AG04450 (cell line): ENCODE measurements around the gene FAM163A. TPM values are rescaled to one million over a fixed set of nuclear protein-coding genes. Genes with fewer than 3 reads are reported as not detected.

ENCODE experiments used
- CTCF ChIA-PET: fragments of 300-600, 350-600 bp; formaldehyde crosslinking; extraction: SDS; loops from one replicate; lab custom pipeline; 2022; ENCODE audit warnings: antibody characterized with exemption, inconsistent platforms; lab: Charles Lee
- POLR2A ChIA-PET: fragments of 350-600 bp; formaldehyde crosslinking; extraction: SDS; loops from one replicate; lab custom pipeline; 2021; ENCODE audit warnings: antibody characterized with exemption, inconsistent platforms; lab: Yijun Ruan, JAX
- DNase-seq: peaks from one replicate; pipeline ENCODE4 v3.0.0-alpha.2; 2011; ENCODE audit warnings: low read depth, low spot score
- H3K27ac ChIP-seq: one replicate; pipeline ENCODE4 v1.5.1; 2012; ENCODE audit warnings: low read depth, low read length, control low read depth
- H3K27me3 ChIP-seq: one replicate; pipeline ENCODE4 v1.6.0; 2012; ENCODE audit warnings: low read length; ENCODE audit not compliant: control insufficient read depth, insufficient read depth
- H3K4me3 ChIP-seq: 2 replicates; pipeline ENCODE4 v1.5.1; 2011; ENCODE audit warnings: mild to moderate bottlenecking, low read depth, low read length, control low read depth
- H3K9me3 ChIP-seq: 2 replicates; pipeline ENCODE4 v1.5.1; 2012; ENCODE audit warnings: low read length; ENCODE audit not compliant: control insufficient read depth, insufficient read depth
- CTCF ChIP-seq: IDR thresholded peaks from 2 replicates; pipeline ENCODE4 v1.5.1; 2011; ENCODE audit warnings: low read depth, low read length, control low read depth, inconsistent platforms
- polyA plus RNA-seq: library from polyadenylated mRNA; depleted of rRNA; stranded (reverse); fragments of >200 nt; gene quantifications from 2 replicates; pipeline ENCODE4 v1.2.3, GENCODE V29; 2011; rRNA removed

The FAM163A gene
- polyA plus RNA-seq, 1 experiment = not detected

- no peak overlapping the region for H3K27ac ChIP-seq
- ChIA-PET POLR2A (no interaction called here), CTCF (interaction anchor here (0.9 to 4.0 kb wide), 7 partner anchors 17 to 617 kb away, joined by 3 to 42 read pairs (median 4); partner anchors contain the start of gene TOR1AIP1)
- H3K9me3 ChIP-seq = no peaks in the 10 kb centered on the region
- H3K27me3 ChIP-seq = no peaks in the 10 kb centered on the region
- TF ChIP-seq CTCF = no peak
- DNase-seq = no peak
- H3K4me3 ChIP-seq = no peak overlapping the region
These were observed 122.3 kb downstream of the FAM163A start for GRCh38 chr1:179865377-179865776.

Other genes starting within 250 kb of the FAM163A start
- gene NPHS2, start 167.3 kb upstream of the FAM163A start, polyA plus RNA-seq = not detected in 2 replicates
- not detected in 2 replicates for gene TDRD5, start 151.5 kb upstream of the FAM163A start, polyA plus RNA-seq
- gene TOR1AIP2, start 134.5 kb downstream of the FAM163A start, polyA plus RNA-seq = 40.5 and 48.4 TPM in 2 replicates
- 33.9 and 44.9 TPM in 2 replicates for gene TOR1AIP1, start 139.0 kb downstream of the FAM163A start, polyA plus RNA-seq
- 12.9 and 18.2 TPM in 2 replicates for gene CEP350, start 211.5 kb downstream of the FAM163A start, polyA plus RNA-seq